B cell (primary cell): Measurements from ENCODE around the gene LITAFD. TPM values are rescaled to one million over a fixed set of nuclear protein-coding genes. Genes with fewer than 3 reads are reported as not detected.

Experiments used
- ATAC-seq: fragments of 200-7000 bp; cut with Tn5 transposase; one replicate; pipeline ENCODE4 v1.10.0; 2021; ENCODE audit warnings: low read depth, mild to moderate bottlenecking, moderate number of reproducible peaks, moderate library complexity
- CTCF ChIA-PET: fragments of 350-600 bp; sonication (Branson Sonifier 250); formaldehyde crosslinking; loops from one replicate; lab custom pipeline; 2021; ENCODE audit warnings: antibody characterized with exemption, inconsistent platforms; lab: Charles Lee
- POLR2A ChIA-PET: fragments of 350-600 bp; sonication (Branson Sonifier 250); formaldehyde crosslinking; loops from one replicate; lab custom pipeline; 2021; ENCODE audit warnings: antibody characterized with exemption; lab: Charles Lee
- DNase-seq: peaks from one replicate; pipeline ENCODE4 v3.0.0; 2013
- H2AFZ ChIP-seq: 2 replicates; pipeline ENCODE4 v1.6.1; 2012; ENCODE audit warnings: mild to moderate bottlenecking, low read depth, low read length; ENCODE audit not compliant: insufficient read depth, poor library complexity, severe bottlenecking
- H3K27ac ChIP-seq, 2 donors: 1 replicate in 1 of 2; 2 replicates in 1 of 2; pipeline ENCODE4 v1.5.1; 2012 to 2013; ENCODE audit warnings: low read length in 2 of 2, mild to moderate bottlenecking in 2 of 2, moderate library complexity in 1 of 2
- H3K27me3 ChIP-seq, 4 experiments: fragments of 200-600 bp in 1 of 4; sonication (generic) in 1 of 4; replicated peaks in 1 of 4; 1 replicate in 2 of 4; 2 replicates in 2 of 4; pipeline versions ENCODE4 v1.6.1 to v1.7.0; 2013 to 2016; ENCODE audit warnings: low read length in 3 of 4, mild to moderate bottlenecking in 2 of 4, mixed read lengths in 1 of 4, moderate library complexity in 1 of 4; ENCODE audit not compliant: insufficient read depth in 4 of 4, control insufficient read depth in 3 of 4; ENCODE audit errors: control extremely low read depth in 1 of 4
- H3K36me3 ChIP-seq, 2 experiments: replicated peaks in 1 of 2; 1 replicate in 1 of 2; 2 replicates in 1 of 2; pipeline versions ENCODE4 v1.6.1 to v1.7.1; 2013; ENCODE audit warnings: low read length in 1 of 2; ENCODE audit not compliant: insufficient read depth in 2 of 2, control insufficient read depth in 1 of 2; ENCODE audit errors: control extremely low read depth in 1 of 2, extremely low read depth in 1 of 2
- H3K4me1 ChIP-seq, 2 donors: fragments of 200-600 bp in 1 of 2; sonication (generic) in 1 of 2; 1 replicate in 1 of 2; 2 replicates in 1 of 2; pipeline versions ENCODE4 v1.5.1 to v1.6.1; 2013 to 2017; ENCODE audit warnings: low read length in 2 of 2; ENCODE audit not compliant: control insufficient read depth in 2 of 2, insufficient read depth in 2 of 2
- H3K4me2 ChIP-seq: replicated peaks from 2 replicates; pipeline ENCODE3; 2012; ENCODE audit warnings: mild to moderate bottlenecking, low read depth, low read length; ENCODE audit not compliant: poor library complexity, severe bottlenecking
- H3K4me3 ChIP-seq, 5 experiments: fragments of 200-600 bp in 1 of 5; sonication (generic) in 1 of 5; 1 replicate in 3 of 5; 2 replicates in 2 of 5; pipeline versions ENCODE4 v1.5.1 to v1.7.0; 2011 to 2016; ENCODE audit warnings: low read length in 4 of 5, mild to moderate bottlenecking in 4 of 5, low read depth in 2 of 5, control low read depth in 1 of 5, moderate library complexity in 1 of 5; ENCODE audit not compliant: insufficient read depth in 1 of 5; ENCODE audit errors: control extremely low read depth in 1 of 5, extremely low read depth in 1 of 5
- H3K79me2 ChIP-seq: fragments of 200-600 bp; sonication (generic); one replicate; pipeline ENCODE4 v1.6.0; 2016; ENCODE audit warnings: low read length; ENCODE audit not compliant: control insufficient read depth, insufficient read depth
- H3K9ac ChIP-seq: fragments of 200-600 bp; sonication (generic); 2 replicates; pipeline ENCODE4 v1.6.1; 2017; ENCODE audit warnings: mild to moderate bottlenecking, low read length, moderate library complexity
- H3K9me3 ChIP-seq, 3 donors: one replicate each; pipeline versions ENCODE4 v1.6.1 to v1.7.1; 2013; ENCODE audit warnings: low read length in 2 of 3; ENCODE audit not compliant: control insufficient read depth in 2 of 3, insufficient read depth in 1 of 3; ENCODE audit errors: control extremely low read depth in 1 of 3
- H4K20me1 ChIP-seq: 2 replicates; pipeline ENCODE4 v1.6.0; 2012; ENCODE audit warnings: mild to moderate bottlenecking, low read length; ENCODE audit not compliant: insufficient read depth, control insufficient read depth, poor library complexity, severe bottlenecking
- H3K27ac Mint-ChIP-seq: one replicate; pipeline ENCODE4 v1.8.0; 2021; ENCODE audit warnings: mixed read lengths
- H3K27me3 Mint-ChIP-seq: one replicate; pipeline ENCODE4 v1.8.0; 2021; ENCODE audit warnings: mixed read lengths
- H3K4me1 Mint-ChIP-seq: one replicate; pipeline ENCODE4 v1.8.0; 2021; ENCODE audit warnings: mixed read lengths
- H3K4me3 Mint-ChIP-seq: one replicate; pipeline ENCODE4 v1.8.0; 2021; ENCODE audit warnings: mixed read lengths
- H3K9me3 Mint-ChIP-seq: one replicate; pipeline ENCODE4 v1.8.0; 2022; ENCODE audit warnings: mixed read lengths; ENCODE audit not compliant: insufficient read depth
- EZH2 ChIP-seq: IDR thresholded peaks from 2 replicates; pipeline ENCODE4 v1.6.1; 2012; ENCODE audit warnings: borderline replicate concordance, low read depth, mild to moderate bottlenecking, moderate library complexity, low read length; ENCODE audit not compliant: insufficient read depth, poor library complexity, severe bottlenecking
- WGBS: methylation state at CpG from one replicate; pipeline ENCODE4 v1.1.5; 2013; ENCODE audit warnings: missing lambda C conversion rate; ENCODE audit not compliant: insufficient coverage; 5-methylcytosine and 5-hydroxymethylcytosine counted together
- intact Hi-C: fragments of 100-400 bp; cut with micrococcal nuclease; formaldehyde crosslinking; loops from one replicate; pipeline ENCODE4 v1.10.0; 2022
- polyA plus RNA-seq: library from polyadenylated mRNA; depleted of rRNA; stranded (reverse); fragments of >200 nt; gene quantifications from 2 replicates; pipeline ENCODE4 v1.2.3, GENCODE V29; 2012
- total RNA-seq, 2 donors: library from RNA; stranded (reverse); fragments of 120-200 nt in 1 of 2; gene quantifications; 1 replicate in 1 of 2; 2 replicates in 1 of 2; pipeline versions ENCODE4 v1.2.3 to v1.2.4, GENCODE V29; 2013 to 2022
- TF ChIP-seq, protein P1 (sequence below): fragments of 200-600 bp; IDR thresholded peaks from one replicate; pipeline ENCODE4 v1.8.0; 2022; ENCODE audit warnings: antibody characterized with exemption, mild to moderate bottlenecking

The LITAFD gene
- total and polyA plus RNA-seq, 2 donors (not counting 1 experiment from before 2014, with no cell fraction given) = not detected

DNA sequence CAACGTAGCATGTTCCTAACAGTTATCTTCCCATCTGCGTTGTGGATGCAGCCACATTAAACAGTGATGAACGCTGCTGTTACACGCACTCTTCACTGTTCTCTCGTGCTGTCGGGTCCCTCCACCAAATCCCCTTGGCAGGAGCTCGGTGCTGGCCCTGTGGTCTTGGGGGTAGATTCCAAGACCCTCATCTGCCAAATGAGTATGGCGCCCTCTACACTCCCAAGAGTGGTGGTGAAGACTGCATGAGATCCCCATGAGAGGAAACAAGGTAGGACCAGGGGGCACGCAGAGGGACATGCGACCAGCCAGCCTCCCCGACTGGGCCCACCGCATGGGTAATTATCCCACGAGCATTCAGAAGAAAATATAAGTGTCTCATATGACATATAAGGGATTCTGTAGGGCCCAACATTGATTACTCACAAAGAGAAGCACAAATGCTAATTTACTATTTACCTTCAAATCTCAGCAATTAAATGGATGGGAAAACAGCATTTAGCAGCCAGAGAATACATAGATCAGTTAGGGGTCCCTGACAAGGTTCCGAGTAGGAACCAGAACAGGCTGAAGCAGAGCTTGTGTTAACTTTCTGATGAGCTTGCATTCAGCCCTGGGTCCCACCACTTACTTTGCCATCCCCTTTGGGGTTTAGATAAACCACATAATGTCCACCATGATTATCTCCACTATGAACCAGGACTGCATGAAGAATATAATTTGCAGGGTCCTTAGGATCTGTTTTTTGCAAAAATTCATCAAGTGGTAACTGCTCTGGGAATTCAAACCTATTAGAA lies 23.8 kb downstream of the LITAFD start:
- ChIA-PET CTCF (interaction anchor here (1.0 to 2.0 kb wide), 6 partner anchors 8 to 227 kb away, joined by 3 to 6 read pairs (median 3); no protein-coding TSS in a partner anchor), POLR2A (no interaction called here)
- Mint-ChIP-seq H3K4me1 (no peaks in the 10 kb centered on the region), H3K27me3 (no peaks in the 10 kb centered on the region), H3K4me3 (no peak overlapping the region), H3K27ac (no peak overlapping the region), H3K9me3 (no peaks in the 10 kb centered on the region)
- no peak overlapping the region for H3K27ac ChIP-seq
- H3K4me3 ChIP-seq = no peak overlapping the region
- peaks cover 72% of the 10 kb centered on the region for H4K20me1 ChIP-seq
- H3K36me3 ChIP-seq = peaks cover 2 to 95% of the 10 kb centered on the region in 2 experiments
- no peaks in the 10 kb centered on the region for H3K4me1 ChIP-seq
- H3K27me3 ChIP-seq = no peaks in the 10 kb centered on the region
- TF ChIP-seq, protein P1, sequence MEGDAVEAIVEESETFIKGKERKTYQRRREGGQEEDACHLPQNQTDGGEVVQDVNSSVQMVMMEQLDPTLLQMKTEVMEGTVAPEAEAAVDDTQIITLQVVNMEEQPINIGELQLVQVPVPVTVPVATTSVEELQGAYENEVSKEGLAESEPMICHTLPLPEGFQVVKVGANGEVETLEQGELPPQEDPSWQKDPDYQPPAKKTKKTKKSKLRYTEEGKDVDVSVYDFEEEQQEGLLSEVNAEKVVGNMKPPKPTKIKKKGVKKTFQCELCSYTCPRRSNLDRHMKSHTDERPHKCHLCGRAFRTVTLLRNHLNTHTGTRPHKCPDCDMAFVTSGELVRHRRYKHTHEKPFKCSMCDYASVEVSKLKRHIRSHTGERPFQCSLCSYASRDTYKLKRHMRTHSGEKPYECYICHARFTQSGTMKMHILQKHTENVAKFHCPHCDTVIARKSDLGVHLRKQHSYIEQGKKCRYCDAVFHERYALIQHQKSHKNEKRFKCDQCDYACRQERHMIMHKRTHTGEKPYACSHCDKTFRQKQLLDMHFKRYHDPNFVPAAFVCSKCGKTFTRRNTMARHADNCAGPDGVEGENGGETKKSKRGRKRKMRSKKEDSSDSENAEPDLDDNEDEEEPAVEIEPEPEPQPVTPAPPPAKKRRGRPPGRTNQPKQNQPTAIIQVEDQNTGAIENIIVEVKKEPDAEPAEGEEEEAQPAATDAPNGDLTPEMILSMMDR = no peak
- no peak for TF ChIP-seq EZH2
- peaks cover 28% of the 10 kb centered on the region for H3K79me2 ChIP-seq
- H2AFZ ChIP-seq = no peak overlapping the region
- DNase-seq (no peak), ATAC-seq (no peak)
- no peak overlapping the region for H3K4me2 ChIP-seq
- H3K9ac ChIP-seq = no peak overlapping the region
- no peaks in the 10 kb centered on the region for H3K9me3 ChIP-seq
- intact Hi-C loops = loop anchor here (1.0 kb wide), 2 partner anchors 102 to 127 kb away; no protein-coding TSS in a partner anchor
- 97% methylated on average over 9 of the region's 14 CpGs for WGBS

DNA sequence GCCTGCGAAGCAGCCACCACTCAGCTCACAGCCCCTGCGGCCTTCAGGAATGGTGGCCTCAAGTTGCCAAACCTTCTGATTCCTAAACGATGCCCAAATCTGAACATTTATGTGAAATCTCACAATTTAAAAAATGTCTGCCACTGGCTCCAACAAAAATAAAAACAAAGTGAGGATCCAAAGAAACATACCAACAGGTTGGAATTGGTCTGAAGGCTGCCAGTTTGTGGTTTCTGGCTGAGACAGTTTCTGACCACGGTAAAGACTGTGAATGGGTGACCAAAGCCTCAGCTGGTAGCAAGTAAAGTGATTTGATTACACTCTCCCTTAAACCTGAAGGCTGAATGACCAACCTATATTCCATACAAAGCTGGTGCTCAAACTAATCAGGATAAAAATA lies 24.9 kb downstream of the LITAFD start:
- peaks cover 74% of the 10 kb centered on the region for H4K20me1 ChIP-seq
- WGBS = 100% methylated on average over 1 of the region's 4 CpGs
- TF ChIP-seq EZH2 = no peak
- TF ChIP-seq, protein P1 = no peak
- H3K27ac Mint-ChIP-seq = no peak overlapping the region
- H3K4me3 Mint-ChIP-seq = no peak overlapping the region
- no peak overlapping the region for H2AFZ ChIP-seq
- H3K4me2 ChIP-seq = no peak overlapping the region
- POLR2A ChIA-PET = no interaction called here
- peaks cover 3 to 95% of the 10 kb centered on the region in 2 experiments for H3K36me3 ChIP-seq
- no peak overlapping the region for H3K27ac ChIP-seq
- no peaks in the 10 kb centered on the region for H3K9me3 Mint-ChIP-seq
- DNase-seq (no peak), ATAC-seq (no peak)
- H3K4me3 ChIP-seq = no peak overlapping the region
- intact Hi-C loops = no loop called here
- H3K79me2 ChIP-seq = peaks cover 39% of the 10 kb centered on the region
- no peaks in the 10 kb centered on the region for H3K4me1 ChIP-seq
- H3K27me3 Mint-ChIP-seq = no peaks in the 10 kb centered on the region
- H3K4me1 Mint-ChIP-seq = no peaks in the 10 kb centered on the region
- no peaks in the 10 kb centered on the region for H3K9me3 ChIP-seq
- CTCF ChIA-PET = interaction anchor here (1.1 to 1.6 kb wide), 2 partner anchors 11 to 102 kb away, joined by 3 to 6 read pairs; no protein-coding TSS in a partner anchor
- no peaks in the 10 kb centered on the region for H3K27me3 ChIP-seq
- no peak overlapping the region for H3K9ac ChIP-seq
